T-helper 17 cell (primary cell): ENCODE measurements around the gene MMEL1. TPM values are rescaled to one million over a fixed set of nuclear protein-coding genes. Genes with fewer than 3 reads are reported as not detected.

Experiments used
- ATAC-seq: fragments of 150-1000 bp; cut with Tn5 transposase; 2 replicates; pipeline ENCODE4 v1.10.0; 2021; ENCODE audit warnings: mild to moderate bottlenecking, moderate library complexity
- DNase-seq, 3 donors: peaks; one replicate each; pipeline versions ENCODE4 v3.0.0 to v3.0.0-alpha.2; 2020 to 2021
- H3K9me3 ChIP-seq: one replicate; pipeline ENCODE4 v1.7.0; 2013; ENCODE audit warnings: low read length, mild to moderate bottlenecking; ENCODE audit not compliant: control insufficient read depth, poor library complexity, severe bottlenecking
- H3K27ac Mint-ChIP-seq: one replicate; pipeline ENCODE4 v1.8.0; 2022; ENCODE audit warnings: mild to moderate bottlenecking, moderate library complexity, mixed read lengths
- H3K27me3 Mint-ChIP-seq: one replicate; pipeline ENCODE4 v1.8.0; 2022; ENCODE audit warnings: mixed read lengths
- H3K36me3 Mint-ChIP-seq: one replicate; pipeline ENCODE4 v1.8.0; 2022; ENCODE audit warnings: low read depth, mixed read lengths
- H3K4me1 Mint-ChIP-seq: one replicate; pipeline ENCODE4 v1.8.0; 2022; ENCODE audit warnings: mild to moderate bottlenecking, mixed read lengths
- H3K4me3 Mint-ChIP-seq: one replicate; pipeline ENCODE4 v1.8.0; 2022; ENCODE audit warnings: mild to moderate bottlenecking, moderate library complexity, mixed read lengths
- total RNA-seq, 4 donors: library from RNA in 2 of 4; stranded (reverse) in 2 of 4; gene quantifications; one replicate each; pipeline ENCODE4 v1.2.3 and lab custom pipeline; 2022 to 2026

Gene MMEL1
- total RNA-seq, 2 donors from 2014 or later, result 0.94 to 3.8 TPM

- Mint-ChIP-seq H3K27ac (no peak overlapping the region), H3K36me3 (no peaks in the 10 kb centered on the region), H3K4me3 (no peak overlapping the region), H3K4me1 (peaks cover 3% of the 10 kb centered on the region), H3K27me3 (no peaks in the 10 kb centered on the region)
- DNase-seq (no peak), ATAC-seq (no peak)
- H3K9me3 ChIP-seq, result no peaks in the 10 kb centered on the region
Measured at GRCh38 chr1:2540816-2541492, 91.9 kb downstream of the MMEL1 start.

Other genes starting within 250 kb of the MMEL1 start
- 1 to 10 TPM; 7.0 to 8.4 TPM for gene MORN1, start 241.5 kb downstream of the MMEL1 start, total RNA-seq
- 10 to 100 TPM; 68.4 to 70.0 TPM for gene RER1, start 241.2 kb downstream of the MMEL1 start, total RNA-seq
- gene PEX10, start 220.5 kb downstream of the MMEL1 start, total RNA-seq, result 1 to 10 TPM; 7.3 to 8.3 TPM
- gene PLCH2, start 156.7 kb downstream of the MMEL1 start, total RNA-seq, result 10 to 100 TPM; 30.0 to 39.3 TPM
- gene PANK4, start 106.4 kb downstream of the MMEL1 start, total RNA-seq, result 10 to 100 TPM; 47.9 to 53.5 TPM
- gene HES5, start 102.8 kb downstream of the MMEL1 start, total RNA-seq, result not detected
- gene TNFRSF14, start 76.6 kb downstream of the MMEL1 start, total RNA-seq, result 100 to 1,000 TPM; 179 to 212 TPM
- gene PRXL2B, start 46.2 kb downstream of the MMEL1 start, total RNA-seq, result 10 to 100 TPM; 17.6 to 18.5 TPM
- 1 to 10 TPM in 1 of 2 donors, under 1 TPM in 1; 0.94 to 1.1 TPM for gene TTC34, start 168.7 kb upstream of the MMEL1 start, total RNA-seq